ENCODE data around the gene CHST13. TPM values are rescaled to one million over a fixed set of nuclear protein-coding genes. Genes with fewer than 3 reads are reported as not detected.

Gene CHST13
- total and polyA plus RNA-seq, 4 donors, result 0.28 to 0.44 (median 0.30) TPM; not detected in 1

DNA sequence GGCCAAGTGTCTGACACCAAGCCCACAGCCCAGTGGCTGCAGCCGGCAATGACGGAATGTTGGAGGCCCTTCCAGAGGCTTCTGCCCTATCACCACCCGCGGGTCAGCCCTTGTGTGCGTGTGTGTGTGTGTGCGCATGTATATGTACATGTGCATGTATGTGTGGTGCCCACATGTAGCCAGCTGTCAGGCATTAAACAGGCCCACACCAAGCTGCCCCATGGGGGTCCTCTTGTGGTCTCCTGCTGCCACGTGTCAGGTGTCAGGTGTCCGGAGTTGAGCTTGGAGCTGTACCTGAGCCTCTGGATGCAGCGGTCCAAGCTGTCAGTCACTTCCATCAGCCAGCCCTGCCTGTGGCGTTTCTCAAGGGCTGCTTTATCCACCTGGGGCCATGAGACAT lies 20.3 kb upstream of the CHST13 start:
- Histone ChIP-seq H3K4me3 (ENCODE audit: low read depth, low read length) (no peak overlapping the region), H3K27me3 (ENCODE audit: control insufficient read depth, insufficient read depth, low read length) (no peaks in the 10 kb centered on the region)
- 94% methylated on average over 10 of the region's 10 CpGs for WGBS (ENCODE audit: insufficient coverage)

DNA sequence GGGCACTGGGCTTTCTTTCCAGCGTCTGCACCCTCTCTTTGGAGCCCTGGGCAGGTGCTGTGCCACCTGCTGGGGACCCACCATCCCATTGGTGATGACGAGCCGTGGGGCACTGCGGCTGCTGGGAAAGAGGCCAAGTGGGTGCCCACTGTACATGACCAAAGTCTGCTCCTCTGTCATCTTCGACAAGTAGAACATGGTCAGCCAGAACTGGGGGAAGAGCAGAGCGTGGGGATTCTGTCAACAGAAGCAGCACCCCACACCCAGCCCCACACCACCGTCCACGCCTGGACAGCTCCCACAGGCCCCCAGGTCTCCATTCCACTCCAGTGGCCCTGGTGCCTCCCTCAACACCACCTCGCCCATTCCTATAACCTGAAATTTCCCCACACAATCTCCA lies 16.1 kb upstream of the CHST13 start:
- H3K4me1 ChIP-seq (ENCODE audit: control insufficient read depth, insufficient read depth, low read length), result peaks cover 31% of the 10 kb centered on the region
- H3K27me3 ChIP-seq (ENCODE audit: control insufficient read depth, insufficient read depth, low read length), result no peaks in the 10 kb centered on the region
- no peaks in the 10 kb centered on the region for H3K9me3 ChIP-seq (ENCODE audit: control insufficient read depth, insufficient read depth, low read length)
- H3K27ac ChIP-seq (ENCODE audit: low read depth, low read length), result no peak overlapping the region
- DNase-seq (ENCODE audit: low read depth in 4 of 6, low spot score in 6 of 6), result no peak
- no peak overlapping the region for H3K4me3 ChIP-seq (ENCODE audit: low read depth, low read length)
- H3K36me3 ChIP-seq (ENCODE audit: control insufficient read depth, insufficient read depth, low read length), result no peaks in the 10 kb centered on the region
- WGBS (ENCODE audit: insufficient coverage), result 91% methylated on average over 9 of the region's 9 CpGs

More for the DNA sequence above, 20.3 kb upstream of the CHST13 start:
- Histone ChIP-seq H3K4me1 (ENCODE audit: control insufficient read depth, insufficient read depth, low read length) (peaks cover 6% of the 10 kb centered on the region), H3K9me3 (ENCODE audit: control insufficient read depth, insufficient read depth, low read length) (no peaks in the 10 kb centered on the region), H3K27ac (ENCODE audit: low read depth, low read length) (no peak overlapping the region), H3K36me3 (ENCODE audit: control insufficient read depth, insufficient read depth, low read length) (no peaks in the 10 kb centered on the region)
- DNase-seq (ENCODE audit: low read depth in 4 of 6, low spot score in 6 of 6), result no peak

DNA sequence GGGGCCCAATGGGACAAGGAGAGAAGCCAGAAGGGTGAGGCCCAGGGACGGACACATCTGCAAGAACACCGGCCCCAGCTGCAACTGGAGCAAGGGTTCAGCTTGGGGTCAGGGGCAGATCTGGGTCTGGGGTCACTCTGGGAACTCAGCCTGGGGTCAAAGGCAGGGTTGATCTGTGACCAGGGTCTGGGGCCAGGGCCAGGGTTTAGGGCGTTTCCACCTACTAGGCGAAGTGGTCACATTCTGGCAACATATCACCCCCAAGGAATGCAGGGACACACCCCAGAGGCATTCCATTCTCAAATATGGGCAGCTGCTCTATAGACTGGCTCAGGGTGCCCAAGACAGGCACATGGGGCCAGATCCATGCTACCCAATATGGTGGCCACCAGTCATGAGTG lies 15.4 kb upstream of the CHST13 start:
- no peaks in the 10 kb centered on the region for H3K27me3 ChIP-seq (ENCODE audit: control insufficient read depth, insufficient read depth, low read length)
- 98% methylated on average over 4 of the region's 4 CpGs for WGBS (ENCODE audit: insufficient coverage)
- no peak overlapping the region for H3K4me3 ChIP-seq (ENCODE audit: low read depth, low read length)
- H3K27ac ChIP-seq (ENCODE audit: low read depth, low read length), result no peak overlapping the region
- H3K9me3 ChIP-seq (ENCODE audit: control insufficient read depth, insufficient read depth, low read length), result no peaks in the 10 kb centered on the region
- DNase-seq (ENCODE audit: low read depth in 4 of 6, low spot score in 6 of 6), result no peak
- H3K36me3 ChIP-seq (ENCODE audit: control insufficient read depth, insufficient read depth, low read length), result no peaks in the 10 kb centered on the region
- peaks cover 38% of the 10 kb centered on the region for H3K4me1 ChIP-seq (ENCODE audit: control insufficient read depth, insufficient read depth, low read length)

DNA sequence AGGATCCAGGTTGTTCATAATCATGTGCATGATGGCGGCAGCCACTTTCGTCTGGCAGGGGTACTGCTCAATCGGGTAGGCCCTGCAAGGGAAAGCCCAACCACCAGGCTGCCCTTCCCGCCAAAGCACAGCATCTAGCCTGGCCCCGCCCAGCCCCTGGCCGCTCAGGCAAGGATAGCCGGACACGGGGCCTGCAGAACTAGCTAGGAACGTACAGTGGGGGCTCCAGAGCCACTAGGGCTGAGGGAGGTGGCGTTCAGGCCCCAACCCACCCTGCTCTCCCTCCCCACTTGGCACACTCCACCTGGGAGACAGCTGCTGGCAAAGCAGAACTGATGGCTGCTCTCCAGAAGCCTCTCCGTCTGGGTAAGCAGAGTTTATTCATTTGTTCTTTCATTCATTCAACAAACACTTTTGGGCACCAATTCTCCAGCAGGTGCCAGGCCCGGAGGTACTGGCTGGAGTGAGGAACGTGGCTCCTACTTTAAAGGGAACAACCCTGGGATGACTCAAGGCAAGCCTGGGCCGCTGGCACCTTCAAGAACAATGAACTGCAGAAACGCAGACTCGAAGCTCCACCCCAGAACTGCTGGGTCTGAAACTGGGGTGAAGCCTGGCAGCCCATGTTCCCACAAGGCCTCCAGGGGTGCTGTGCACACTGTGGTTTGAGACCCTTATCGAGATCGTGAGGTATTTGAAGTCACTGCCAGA lies 14.2 kb upstream of the CHST13 start:
- Histone ChIP-seq H3K27me3 (ENCODE audit: control insufficient read depth, insufficient read depth, low read length) (no peaks in the 10 kb centered on the region), H3K27ac (ENCODE audit: low read depth, low read length) (no peak overlapping the region), H3K9me3 (ENCODE audit: control insufficient read depth, insufficient read depth, low read length) (no peaks in the 10 kb centered on the region), H3K4me3 (ENCODE audit: low read depth, low read length) (no peak overlapping the region), H3K36me3 (ENCODE audit: control insufficient read depth, insufficient read depth, low read length) (no peaks in the 10 kb centered on the region), H3K4me1 (ENCODE audit: control insufficient read depth, insufficient read depth, low read length) (peaks cover 44% of the 10 kb centered on the region)
- DNase-seq (ENCODE audit: low read depth in 4 of 6, low spot score in 6 of 6), result peak in 2 of 6 donors; percentile 51 to 81
- 58% methylated on average over 17 of the region's 18 CpGs for WGBS (ENCODE audit: insufficient coverage)

DNA sequence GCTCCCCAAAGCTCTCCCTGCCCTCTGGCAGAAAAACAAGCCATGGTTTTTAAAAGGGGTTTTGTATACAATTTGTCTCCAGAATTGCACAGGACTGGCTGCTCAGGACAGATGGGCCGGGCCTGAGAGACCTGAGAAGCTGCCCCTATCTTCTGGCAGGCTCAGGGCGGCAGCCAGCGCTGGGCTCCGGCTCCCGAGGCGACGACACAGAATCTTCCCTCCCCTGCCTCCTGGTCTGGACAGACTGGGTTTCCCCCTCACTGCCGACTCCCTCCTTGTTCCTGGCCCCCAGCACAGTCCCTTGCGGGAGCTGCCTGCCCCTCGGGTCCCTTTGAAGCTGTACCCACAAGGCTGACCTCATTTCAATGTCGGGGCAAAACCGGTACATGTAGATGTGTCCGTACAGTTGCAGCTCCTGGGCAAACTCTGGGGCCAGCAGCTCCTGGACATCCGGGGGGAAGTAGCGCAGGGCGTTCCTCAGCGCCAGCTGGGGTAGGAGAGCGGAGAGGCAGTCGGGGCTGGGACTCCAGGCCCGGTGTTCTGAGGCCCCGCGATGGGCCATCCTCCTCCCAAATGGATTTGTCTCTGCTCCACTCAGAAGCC lies 13.5 kb upstream of the CHST13 start:
- Histone ChIP-seq H3K36me3 (ENCODE audit: control insufficient read depth, insufficient read depth, low read length) (no peaks in the 10 kb centered on the region), H3K4me3 (ENCODE audit: low read depth, low read length) (no peak overlapping the region), H3K27ac (ENCODE audit: low read depth, low read length) (no peak overlapping the region), H3K27me3 (ENCODE audit: control insufficient read depth, insufficient read depth, low read length) (no peaks in the 10 kb centered on the region), H3K4me1 (ENCODE audit: control insufficient read depth, insufficient read depth, low read length) (peaks cover 44% of the 10 kb centered on the region), H3K9me3 (ENCODE audit: control insufficient read depth, insufficient read depth, low read length) (no peaks in the 10 kb centered on the region)
- peak in 1 of 6 donors; percentile 31 for DNase-seq (ENCODE audit: low read depth in 4 of 6, low spot score in 6 of 6)
- 61% methylated on average over 22 of the region's 22 CpGs for WGBS (ENCODE audit: insufficient coverage)

DNA sequence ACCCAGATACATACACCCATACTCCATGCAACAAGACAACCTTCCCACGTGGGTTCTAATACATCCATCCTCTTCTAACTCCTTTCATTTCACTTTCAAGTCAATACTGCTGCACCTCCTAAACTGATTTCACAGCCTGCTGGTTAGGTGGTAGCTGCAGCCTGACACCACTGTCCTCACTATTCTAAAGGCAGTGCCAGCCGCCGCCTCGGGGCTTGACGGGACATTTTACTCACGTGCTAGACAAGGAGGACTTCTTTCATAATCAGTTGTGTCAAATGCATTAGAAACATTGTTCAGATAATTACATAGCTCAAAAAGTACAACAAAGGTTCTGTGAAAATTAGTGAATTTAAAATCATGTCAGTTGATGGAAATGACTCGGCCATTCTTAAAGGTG lies 12.7 kb upstream of the CHST13 start:
- no peak overlapping the region for H3K27ac ChIP-seq (ENCODE audit: low read depth, low read length)
- H3K4me1 ChIP-seq (ENCODE audit: control insufficient read depth, insufficient read depth, low read length), result peaks cover 44% of the 10 kb centered on the region
- H3K4me3 ChIP-seq (ENCODE audit: low read depth, low read length), result no peak overlapping the region
- no peaks in the 10 kb centered on the region for H3K36me3 ChIP-seq (ENCODE audit: control insufficient read depth, insufficient read depth, low read length)
- no peaks in the 10 kb centered on the region for H3K9me3 ChIP-seq (ENCODE audit: control insufficient read depth, insufficient read depth, low read length)
- 82% methylated on average over 1 of the region's 7 CpGs for WGBS (ENCODE audit: insufficient coverage)
- no peaks in the 10 kb centered on the region for H3K27me3 ChIP-seq (ENCODE audit: control insufficient read depth, insufficient read depth, low read length)
- peak in 1 of 6 donors; percentile 47 for DNase-seq (ENCODE audit: low read depth in 4 of 6, low spot score in 6 of 6)

DNA sequence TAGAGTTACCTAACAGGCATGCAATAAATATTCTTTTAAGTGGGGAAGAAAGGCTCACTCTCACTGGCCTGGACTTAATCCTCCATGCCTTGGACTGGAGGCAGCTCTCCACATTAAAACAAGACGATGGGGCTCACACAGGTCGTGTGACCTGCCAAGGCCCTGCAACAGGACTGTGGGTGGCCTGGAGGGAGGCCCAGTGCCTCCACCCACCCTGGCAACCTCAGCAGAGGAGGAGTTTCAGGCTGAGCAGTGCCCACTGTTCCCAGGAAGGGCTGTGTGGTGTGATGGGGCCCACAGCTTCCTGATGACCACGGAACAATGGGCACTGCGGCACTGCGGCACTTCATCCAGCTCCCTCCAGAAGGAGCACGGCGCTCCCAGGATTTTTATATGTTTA lies 11.9 kb upstream of the CHST13 start:
- peak in 1 of 6 donors; percentile 75 for DNase-seq (ENCODE audit: low read depth in 4 of 6, low spot score in 6 of 6)
- Histone ChIP-seq H3K4me1 (ENCODE audit: control insufficient read depth, insufficient read depth, low read length) (peaks cover 50% of the 10 kb centered on the region), H3K27ac (ENCODE audit: low read depth, low read length) (no peak overlapping the region), H3K27me3 (ENCODE audit: control insufficient read depth, insufficient read depth, low read length) (no peaks in the 10 kb centered on the region), H3K9me3 (ENCODE audit: control insufficient read depth, insufficient read depth, low read length) (no peaks in the 10 kb centered on the region), H3K36me3 (ENCODE audit: control insufficient read depth, insufficient read depth, low read length) (no peaks in the 10 kb centered on the region), H3K4me3 (ENCODE audit: low read depth, low read length) (no peak overlapping the region)
- 39% methylated on average over 7 of the region's 7 CpGs for WGBS (ENCODE audit: insufficient coverage)

DNA sequence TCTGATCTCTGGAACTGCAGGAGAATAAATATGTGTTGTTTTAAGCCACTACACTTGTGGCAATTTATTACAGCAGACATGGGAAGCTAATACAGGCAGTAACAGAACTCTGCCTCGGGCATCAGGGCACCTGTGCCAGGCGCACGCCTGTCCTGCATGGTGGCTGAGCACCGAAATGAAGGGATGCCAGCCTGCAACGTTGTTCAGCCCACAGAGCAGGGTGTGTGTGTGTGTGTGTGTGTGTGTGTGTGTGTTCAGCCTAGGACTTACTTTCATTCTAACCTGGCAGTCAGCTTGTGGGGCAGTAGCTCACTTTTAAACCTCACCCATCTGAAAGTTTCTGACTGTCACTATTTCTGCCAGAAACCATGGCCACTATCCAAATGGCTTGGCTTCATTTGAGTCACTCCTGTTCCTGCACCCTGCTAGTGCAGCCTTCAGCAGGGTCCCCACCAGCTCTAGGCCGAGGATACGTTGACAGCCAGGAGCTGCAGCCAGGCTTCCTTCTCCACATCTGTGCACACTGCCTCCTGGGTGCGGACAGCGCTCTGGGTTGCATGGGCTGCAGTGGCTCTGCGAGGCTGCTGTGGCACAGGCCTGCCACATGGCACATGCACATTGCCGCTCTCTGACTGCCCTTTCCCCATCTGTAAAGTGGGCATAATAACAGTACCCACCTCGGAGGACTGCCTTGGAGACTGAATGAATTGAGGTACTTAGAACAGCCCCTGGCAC lies 10.9 kb upstream of the CHST13 start:
- Histone ChIP-seq H3K4me3 (ENCODE audit: low read depth, low read length) (no peak overlapping the region), H3K27ac (ENCODE audit: low read depth, low read length) (no peak overlapping the region), H3K9me3 (ENCODE audit: control insufficient read depth, insufficient read depth, low read length) (no peaks in the 10 kb centered on the region), H3K27me3 (ENCODE audit: control insufficient read depth, insufficient read depth, low read length) (no peaks in the 10 kb centered on the region), H3K36me3 (ENCODE audit: control insufficient read depth, insufficient read depth, low read length) (no peaks in the 10 kb centered on the region), H3K4me1 (ENCODE audit: control insufficient read depth, insufficient read depth, low read length) (peaks cover 54% of the 10 kb centered on the region)
- DNase-seq (ENCODE audit: low read depth in 4 of 6, low spot score in 6 of 6), result peak in 2 of 6 donors; percentile 48 to 68
- 66% methylated on average over 12 of the region's 12 CpGs for WGBS (ENCODE audit: insufficient coverage)

DNA sequence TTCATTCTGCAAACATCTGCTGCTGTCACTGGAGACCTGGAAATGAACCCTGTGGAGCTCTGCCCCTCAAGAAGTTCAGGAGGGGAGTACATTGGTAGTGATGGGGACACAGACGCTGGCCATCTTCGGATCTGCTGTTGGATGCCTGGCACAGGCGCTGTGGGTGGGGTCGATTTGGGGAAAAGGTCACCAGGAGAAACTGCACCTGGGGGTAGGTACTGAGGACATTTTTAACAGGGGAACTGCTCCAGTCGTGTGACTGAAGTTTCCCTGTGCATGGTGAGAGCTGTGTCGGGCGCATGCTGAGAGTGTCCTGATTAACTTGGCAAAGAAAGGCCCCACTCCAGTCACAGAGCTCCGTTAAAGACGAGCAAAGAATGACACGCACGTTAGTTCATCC lies 9.8 kb upstream of the CHST13 start:
- Histone ChIP-seq H3K9me3 (ENCODE audit: control insufficient read depth, insufficient read depth, low read length) (no peaks in the 10 kb centered on the region), H3K36me3 (ENCODE audit: control insufficient read depth, insufficient read depth, low read length) (no peaks in the 10 kb centered on the region), H3K4me3 (ENCODE audit: low read depth, low read length) (no peak overlapping the region), H3K4me1 (ENCODE audit: control insufficient read depth, insufficient read depth, low read length) (peaks cover 54% of the 10 kb centered on the region), H3K27ac (ENCODE audit: low read depth, low read length) (no peak overlapping the region), H3K27me3 (ENCODE audit: control insufficient read depth, insufficient read depth, low read length) (no peaks in the 10 kb centered on the region)
- DNase-seq (ENCODE audit: low read depth in 4 of 6, low spot score in 6 of 6), result no peak
- WGBS (ENCODE audit: insufficient coverage), result 77% methylated on average over 5 of the region's 11 CpGs
